GM19099 (cell line): Measurements from ENCODE around the gene XYLT1.

ENCODE experiments used
- POLR2A ChIP-seq: IDR thresholded peaks from 3 replicates; pipeline ENCODE4 v1.6.1; 2011; ENCODE audit warnings: low read depth; ENCODE audit not compliant: insufficient read length; ENCODE audit errors: extremely low read depth

XYLT1 gene

DNA sequence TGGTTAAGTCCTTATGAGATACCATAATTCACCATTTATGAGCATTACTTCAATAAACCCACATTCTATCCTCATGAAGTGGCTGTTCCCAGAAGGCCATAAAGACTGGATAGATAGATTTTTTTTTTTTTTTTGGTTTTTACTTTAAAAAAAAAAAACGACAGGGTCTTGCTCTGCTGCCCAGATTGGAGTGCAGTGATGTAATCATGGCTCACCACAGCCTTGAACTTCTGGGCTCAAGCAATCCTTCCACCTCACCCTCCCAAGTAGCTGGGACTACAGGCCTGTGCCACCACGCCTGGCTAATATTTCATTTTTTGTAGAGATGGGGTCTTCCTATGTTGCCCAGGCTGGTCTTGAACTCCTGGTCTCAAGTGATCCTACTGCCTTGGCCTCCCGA, 102.3 kb downstream of the XYLT1 start:
- no peak for TF ChIP-seq POLR2A

- TF ChIP-seq POLR2A: no peak
These were observed 102.8 kb downstream of the XYLT1 start for GRCh38 chr16:17367923-17368322.

DNA sequence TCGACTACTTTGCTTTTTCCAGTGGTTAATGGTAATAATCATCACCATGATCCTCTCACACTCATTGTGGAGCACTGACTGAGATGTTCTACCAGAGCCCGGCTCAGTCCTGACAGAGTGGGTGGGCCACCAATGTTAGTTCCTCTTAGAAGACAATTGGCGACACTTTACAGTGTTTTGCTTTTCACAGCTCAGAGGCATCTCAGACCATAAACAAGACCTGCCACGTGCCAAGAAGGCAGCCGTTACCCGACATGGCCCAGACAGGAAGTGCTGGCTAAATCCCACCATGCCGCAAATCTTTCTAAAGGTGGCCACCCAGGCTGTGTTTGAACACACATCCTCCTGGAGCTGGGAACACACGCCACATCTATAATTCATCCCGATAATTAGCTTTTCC, 103.7 kb downstream of the XYLT1 start:
- TF ChIP-seq POLR2A: no peak

DNA sequence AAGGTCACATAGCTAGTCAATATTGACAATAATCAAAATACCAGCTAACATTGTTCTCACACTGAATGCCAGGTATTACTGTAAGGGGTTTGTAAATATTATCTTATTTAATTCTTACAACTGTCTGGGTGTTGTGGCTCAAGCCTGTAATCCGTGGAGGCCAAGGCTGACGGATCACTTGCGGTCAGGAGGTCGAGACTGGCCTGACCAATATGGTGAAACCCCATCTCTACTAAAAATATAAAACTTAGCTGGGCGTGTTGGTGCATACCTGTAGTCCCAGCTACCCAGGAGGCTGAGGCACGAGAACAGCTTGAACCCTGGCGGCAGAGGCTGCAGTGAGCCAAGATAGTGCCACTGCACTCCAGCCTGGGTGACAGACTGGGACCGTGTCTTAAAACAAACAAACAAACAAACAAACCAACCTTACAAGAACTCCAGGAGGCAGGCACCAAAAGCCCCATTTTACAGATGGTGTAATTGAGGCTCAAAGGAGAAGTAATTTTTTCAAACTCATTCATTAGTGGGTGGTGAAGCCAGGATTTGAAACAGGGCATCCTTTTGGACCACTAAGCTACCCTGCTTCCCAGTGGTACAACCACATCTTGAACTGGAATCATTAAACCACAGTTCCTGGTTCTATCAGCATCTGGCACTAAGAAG, 104.3 kb downstream of the XYLT1 start:
- no peak for TF ChIP-seq POLR2A

DNA sequence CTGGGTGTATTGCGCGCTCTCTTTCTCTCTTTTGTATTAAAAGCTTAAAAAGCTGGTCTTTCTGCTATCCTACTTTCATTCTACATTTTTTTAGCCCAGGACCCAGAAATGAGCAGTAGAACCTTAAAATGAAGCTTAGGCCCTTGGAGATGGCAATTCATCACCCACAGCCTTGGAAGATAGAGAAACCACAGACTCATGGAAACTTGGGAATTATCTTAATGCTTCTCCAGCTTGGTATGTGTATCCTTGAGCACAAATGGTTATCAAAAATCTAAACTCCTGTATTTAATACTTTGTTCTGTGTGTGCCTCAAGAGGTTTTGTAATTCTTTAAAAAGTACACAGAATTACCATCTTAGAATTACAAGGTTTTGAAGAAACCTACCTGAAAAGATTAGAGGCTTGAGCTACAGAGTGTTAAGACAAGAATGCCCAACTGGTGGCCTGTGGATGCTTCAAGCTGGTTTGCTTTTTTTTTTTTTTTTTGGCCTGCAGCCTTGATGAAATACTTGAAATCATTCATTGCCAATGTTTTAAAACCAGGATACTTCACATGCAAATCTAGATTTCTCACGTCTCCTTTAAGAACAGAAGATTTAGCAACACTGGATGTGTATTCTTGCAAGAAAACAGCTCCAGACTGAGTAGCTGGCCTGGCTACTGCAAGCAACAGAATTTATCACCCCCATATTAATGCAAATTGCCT, 105.0 kb downstream of the XYLT1 start:
- TF ChIP-seq POLR2A: no peak

DNA sequence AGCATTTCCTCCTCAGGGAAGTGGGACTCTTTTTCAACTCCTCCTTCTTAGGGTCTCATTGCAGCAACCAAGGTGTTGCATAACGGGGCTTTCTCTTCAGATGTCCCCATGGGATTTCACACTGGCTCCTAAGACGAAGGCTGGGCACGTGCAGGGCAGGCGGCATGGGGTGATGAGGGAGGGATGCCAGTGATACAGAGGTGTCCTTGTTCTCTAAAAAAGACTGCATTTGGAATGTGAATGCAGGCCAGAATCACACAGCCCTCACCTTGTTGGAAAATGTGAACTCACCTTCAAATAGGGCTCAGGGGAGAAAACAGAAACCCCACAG, 105.6 kb downstream of the XYLT1 start:
- no peak for TF ChIP-seq POLR2A

GRCh38 chr16:17364319-17365210, 106.2 kb downstream of the XYLT1 start:
- TF ChIP-seq POLR2A: no peak

DNA sequence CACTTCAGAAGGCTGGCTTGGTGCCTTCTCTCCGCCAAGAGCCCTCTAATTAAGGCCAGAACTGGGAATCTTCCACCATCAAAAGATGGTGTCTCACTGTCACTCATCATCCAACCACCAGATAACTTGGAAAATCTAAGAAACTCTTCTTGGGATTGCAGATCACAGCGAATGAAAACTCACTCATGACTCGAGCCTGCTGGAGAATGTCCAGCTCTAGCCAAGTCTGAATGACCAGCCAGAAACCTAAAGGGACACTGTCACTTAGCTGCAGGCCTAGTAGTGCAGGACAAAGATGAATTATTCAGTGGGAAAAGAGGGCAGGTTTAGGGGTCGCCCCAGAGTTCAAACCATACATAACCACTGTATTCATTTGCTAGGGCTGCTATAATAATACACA, 107.8 kb downstream of the XYLT1 start:
- no peak for TF ChIP-seq POLR2A

DNA sequence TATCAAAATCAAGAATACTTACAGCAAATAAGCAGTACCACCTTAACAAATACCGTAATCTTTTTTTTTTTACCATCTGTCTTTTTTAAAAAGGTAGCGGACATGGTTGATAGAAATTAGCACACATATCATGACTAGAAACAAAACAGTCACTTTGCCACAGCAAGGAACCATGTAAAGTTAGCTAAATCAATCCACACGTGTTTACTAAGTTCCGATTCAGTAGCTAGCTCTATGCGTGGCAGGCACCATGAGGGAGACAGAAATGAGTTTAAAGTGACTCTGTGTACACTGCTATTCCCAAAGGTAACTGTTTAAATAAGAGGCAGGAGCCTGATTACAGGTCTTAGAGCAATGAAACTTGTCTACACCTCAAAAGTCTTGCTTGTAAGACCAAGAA, 108.6 kb downstream of the XYLT1 start:
- TF ChIP-seq POLR2A: no peak

DNA sequence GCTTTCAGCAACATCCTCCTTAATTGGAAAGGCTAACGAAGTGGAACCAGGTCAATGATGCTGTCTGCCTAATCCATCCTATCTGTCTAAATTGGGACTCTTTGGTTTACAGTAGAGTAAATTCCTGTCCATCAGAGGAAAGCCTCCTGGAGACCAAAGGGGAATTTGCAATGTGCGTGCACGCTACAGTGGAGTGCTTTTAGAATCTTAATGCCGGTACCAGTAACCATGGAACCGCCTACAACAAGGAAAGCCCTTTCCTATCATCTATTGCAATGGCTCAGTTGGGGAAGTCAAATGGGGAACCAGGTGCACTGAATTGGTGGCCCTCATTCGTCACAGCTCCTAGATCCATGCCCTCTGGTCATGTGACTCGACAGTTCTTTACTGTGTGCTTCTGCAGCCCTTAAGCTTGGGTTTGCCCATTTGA, 110.1 kb downstream of the XYLT1 start:
- no peak for TF ChIP-seq POLR2A

GRCh38 chr16:17359788-17360390, 110.9 kb downstream of the XYLT1 start:
- TF ChIP-seq POLR2A: no peak

GRCh38 chr16:17358846-17359245, 111.9 kb downstream of the XYLT1 start:
- no peak for TF ChIP-seq POLR2A

GRCh38 chr16:17358355-17358754, 112.4 kb downstream of the XYLT1 start:
- no peak for TF ChIP-seq POLR2A

DNA sequence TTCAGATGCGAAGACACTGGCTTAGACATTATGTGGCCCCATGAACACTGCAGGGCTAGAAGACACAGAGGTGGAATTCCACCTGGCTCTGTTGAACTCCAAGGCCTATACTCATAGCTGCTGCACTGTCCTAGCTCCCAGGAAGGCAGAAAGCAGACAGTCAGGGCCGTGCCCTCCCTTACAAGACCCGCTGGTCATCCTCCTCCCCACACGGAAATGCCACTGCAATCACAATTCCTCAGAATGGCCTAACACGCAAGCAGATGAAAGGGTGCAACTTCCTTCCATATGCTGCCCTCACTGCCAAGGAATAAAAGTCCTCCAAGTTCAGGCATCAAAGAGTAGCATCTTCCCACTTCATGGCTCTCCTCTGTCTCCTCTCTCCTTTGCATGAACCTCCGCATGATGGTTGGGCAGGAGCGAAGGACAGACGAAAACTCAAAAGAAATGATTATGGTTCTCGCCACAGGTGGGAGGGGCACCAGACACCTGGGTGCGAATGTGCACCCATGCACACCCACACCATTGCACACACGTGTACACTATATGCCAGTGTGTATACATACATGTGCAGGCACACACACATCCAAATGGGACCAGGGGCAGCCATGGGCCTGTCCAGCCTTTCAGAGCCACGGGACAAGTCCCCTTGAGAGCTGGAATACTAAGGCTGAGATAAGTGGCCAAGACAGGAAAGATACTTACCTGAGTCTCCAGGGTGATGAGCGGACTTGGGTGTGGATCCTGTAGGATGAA, 113.3 kb downstream of the XYLT1 start:
- TF ChIP-seq POLR2A: no peak
